Activated T-cell treated with anti-CD3 and anti-CD28 coated beads for 48 hours (primary cell): Measurements from ENCODE around the gene NUP205.

ENCODE experiments used
- DNase-seq: peaks from one replicate; pipeline ENCODE4 v3.0.0-alpha.2; 2020; ENCODE audit warnings: low read depth

The NUP205 gene, protein sequence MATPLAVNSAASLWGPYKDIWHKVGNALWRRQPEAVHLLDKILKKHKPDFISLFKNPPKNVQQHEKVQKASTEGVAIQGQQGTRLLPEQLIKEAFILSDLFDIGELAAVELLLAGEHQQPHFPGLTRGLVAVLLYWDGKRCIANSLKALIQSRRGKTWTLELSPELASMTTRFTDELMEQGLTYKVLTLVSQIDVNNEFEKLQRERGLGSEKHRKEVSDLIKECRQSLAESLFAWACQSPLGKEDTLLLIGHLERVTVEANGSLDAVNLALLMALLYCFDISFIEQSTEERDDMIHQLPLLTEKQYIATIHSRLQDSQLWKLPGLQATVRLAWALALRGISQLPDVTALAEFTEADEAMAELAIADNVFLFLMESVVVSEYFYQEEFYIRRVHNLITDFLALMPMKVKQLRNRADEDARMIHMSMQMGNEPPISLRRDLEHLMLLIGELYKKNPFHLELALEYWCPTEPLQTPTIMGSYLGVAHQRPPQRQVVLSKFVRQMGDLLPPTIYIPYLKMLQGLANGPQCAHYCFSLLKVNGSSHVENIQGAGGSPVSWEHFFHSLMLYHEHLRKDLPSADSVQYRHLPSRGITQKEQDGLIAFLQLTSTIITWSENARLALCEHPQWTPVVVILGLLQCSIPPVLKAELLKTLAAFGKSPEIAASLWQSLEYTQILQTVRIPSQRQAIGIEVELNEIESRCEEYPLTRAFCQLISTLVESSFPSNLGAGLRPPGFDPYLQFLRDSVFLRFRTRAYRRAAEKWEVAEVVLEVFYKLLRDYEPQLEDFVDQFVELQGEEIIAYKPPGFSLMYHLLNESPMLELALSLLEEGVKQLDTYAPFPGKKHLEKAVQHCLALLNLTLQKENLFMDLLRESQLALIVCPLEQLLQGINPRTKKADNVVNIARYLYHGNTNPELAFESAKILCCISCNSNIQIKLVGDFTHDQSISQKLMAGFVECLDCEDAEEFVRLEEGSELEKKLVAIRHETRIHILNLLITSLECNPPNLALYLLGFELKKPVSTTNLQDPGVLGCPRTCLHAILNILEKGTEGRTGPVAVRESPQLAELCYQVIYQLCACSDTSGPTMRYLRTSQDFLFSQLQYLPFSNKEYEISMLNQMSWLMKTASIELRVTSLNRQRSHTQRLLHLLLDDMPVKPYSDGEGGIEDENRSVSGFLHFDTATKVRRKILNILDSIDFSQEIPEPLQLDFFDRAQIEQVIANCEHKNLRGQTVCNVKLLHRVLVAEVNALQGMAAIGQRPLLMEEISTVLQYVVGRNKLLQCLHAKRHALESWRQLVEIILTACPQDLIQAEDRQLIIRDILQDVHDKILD (N-terminal part only)

DNA sequence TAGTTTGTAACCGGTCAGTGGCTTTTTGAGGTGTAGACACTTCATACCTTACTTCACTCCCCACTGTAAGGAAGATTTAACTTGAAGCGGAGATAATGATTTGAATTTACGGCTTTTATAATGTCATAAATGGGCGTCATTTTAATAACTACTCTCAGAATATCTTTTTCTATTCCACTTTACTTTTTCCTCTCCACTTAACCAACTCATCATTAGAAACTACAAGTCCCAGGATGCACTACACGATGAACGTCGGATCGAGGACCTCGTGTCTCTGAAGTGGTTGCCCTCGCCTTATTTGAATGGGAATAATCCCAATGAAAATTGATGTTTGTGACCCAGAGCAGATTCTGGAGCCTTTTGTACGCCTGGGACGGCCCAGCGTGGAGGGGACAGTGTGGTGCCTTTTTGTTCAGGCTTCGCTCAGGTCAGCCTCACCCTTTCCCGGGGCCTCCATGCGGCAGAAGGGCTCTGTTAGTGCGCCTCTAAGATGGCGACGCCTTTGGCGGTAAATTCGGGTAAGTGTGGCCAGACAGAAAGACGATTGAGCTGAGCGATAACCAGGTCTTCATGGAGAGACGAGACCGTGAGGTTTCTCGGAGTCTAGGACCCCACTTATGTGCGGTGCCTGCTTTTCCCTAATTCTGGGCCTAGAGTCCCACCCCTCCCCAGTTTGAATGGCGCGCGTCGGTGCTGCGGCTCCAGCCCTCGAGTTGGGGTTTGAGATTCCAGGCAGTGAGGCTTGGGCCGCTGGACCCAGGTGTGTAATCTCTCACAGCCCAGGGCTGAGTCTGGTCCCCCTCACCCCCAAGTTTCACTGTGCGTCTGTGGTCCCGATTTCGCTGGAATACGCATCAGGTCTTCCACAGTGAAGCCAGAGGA lies at the start of gene NUP205:
Gene NUP205 (plus strand): TSS at position 463 of the 882 bp plus-strand sequence. CDS start 28 bp downstream, at position 491.
- DNase-seq: peak; percentile 64

GRCh38 chr7:135508883-135509588 lies 48.7 kb upstream of the NUP205 start:
- DNase-seq: peak; percentile 15

- DNase-seq: no peak
Measured at GRCh38 chr7:135509589-135509838, 48.2 kb upstream of the NUP205 start.

GRCh38 chr7:135509839-135510591 lies 47.7 kb upstream of the NUP205 start, which contains the start of gene CNOT4:
Gene CNOT4 (minus strand): TSS chr7:135510102. CDS start chr7:135438331, 71,771 bp downstream.
- peak; percentile 98 for DNase-seq

- no peak for DNase-seq
Measured at GRCh38 chr7:135510592-135511183, 47.0 kb upstream of the NUP205 start.

GRCh38 chr7:135512135-135512887 lies 45.4 kb upstream of the NUP205 start:
- DNase-seq: no peak

GRCh38 chr7:135514856-135515255 lies 42.9 kb upstream of the NUP205 start:
- DNase-seq: no peak

- DNase-seq: no peak
Measured at GRCh38 chr7:135517060-135517459, 40.7 kb upstream of the NUP205 start.

DNA sequence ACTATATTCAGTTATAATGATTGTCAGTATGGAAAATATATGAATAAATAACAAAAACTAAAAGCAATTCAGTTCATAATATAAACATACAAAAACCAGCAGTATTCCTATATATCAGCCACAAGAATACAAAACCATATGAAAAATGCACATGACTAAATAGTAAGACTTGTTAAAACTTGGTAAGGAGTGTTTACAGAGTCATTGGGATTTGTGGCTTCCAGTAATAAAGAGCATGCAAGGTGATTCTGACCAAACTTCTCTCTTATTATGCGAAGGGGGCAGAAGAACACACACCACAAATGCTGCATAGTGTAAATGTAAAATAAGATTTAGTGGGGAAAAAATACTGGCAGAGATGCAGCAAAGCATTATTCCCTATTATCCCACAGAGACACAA lies 39.0 kb upstream of the NUP205 start:
- DNase-seq: no peak

- DNase-seq: no peak
Measured at GRCh38 chr7:135519233-135519688, 38.5 kb upstream of the NUP205 start.

GRCh38 chr7:135519871-135520270 lies 37.8 kb upstream of the NUP205 start:
- no peak for DNase-seq

DNA sequence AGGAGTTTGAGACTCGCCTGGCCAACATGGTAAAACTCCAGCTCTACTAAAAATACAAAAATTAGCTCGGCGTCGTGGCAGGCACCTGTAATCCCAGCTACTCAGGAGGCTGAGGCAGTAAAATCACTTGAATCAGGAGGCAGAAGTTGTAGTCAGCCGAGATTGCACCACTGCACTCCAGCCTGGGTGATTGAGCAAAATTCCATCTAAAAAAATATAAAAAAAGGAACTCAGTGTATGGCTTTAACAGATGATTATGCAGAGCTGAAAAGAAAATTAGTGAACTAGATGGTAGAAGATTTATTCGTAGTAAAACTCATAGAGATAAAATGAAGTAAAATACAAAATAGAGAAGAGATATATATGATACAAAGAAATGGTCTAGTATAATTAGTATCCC lies 35.2 kb upstream of the NUP205 start:
- no peak for DNase-seq

DNA sequence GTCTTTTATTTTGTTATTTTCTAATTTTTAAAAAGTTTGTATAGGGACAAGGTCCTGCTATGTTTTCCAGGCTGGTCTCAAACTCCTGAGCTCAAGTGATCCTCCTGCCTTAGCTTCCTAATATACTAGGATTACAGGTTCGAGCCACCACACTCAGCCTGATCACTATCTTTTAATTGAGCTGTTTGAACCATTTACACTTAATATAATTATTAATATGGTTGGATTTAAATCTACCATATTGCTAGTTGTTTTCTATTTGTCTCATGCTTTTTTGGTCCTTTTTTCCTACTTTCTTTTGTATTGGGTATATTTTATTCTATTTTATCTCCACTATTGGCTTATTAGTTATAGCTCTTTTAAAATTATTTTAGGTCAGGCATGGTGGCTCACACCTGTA lies 34.6 kb upstream of the NUP205 start:
- no peak for DNase-seq

DNA sequence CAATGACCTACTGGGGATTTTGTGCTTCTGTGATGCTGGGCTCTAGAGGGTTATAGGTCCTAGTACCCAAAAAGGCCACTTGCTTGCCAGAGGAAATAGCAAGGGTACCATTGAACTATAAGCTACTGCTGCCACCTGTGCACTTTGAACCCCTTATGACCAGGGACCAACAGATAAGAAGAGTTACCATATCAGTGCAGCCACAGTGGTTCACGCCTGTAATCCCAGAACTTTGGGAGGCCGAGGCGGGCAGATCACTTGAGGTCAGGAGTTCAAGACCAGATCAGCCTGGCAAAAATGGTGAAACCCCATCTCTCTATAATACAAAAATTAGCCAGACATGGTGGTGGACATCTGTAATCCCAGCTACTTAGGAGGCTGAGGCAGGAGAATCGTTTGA lies 32.3 kb upstream of the NUP205 start:
- no peak for DNase-seq

DNA sequence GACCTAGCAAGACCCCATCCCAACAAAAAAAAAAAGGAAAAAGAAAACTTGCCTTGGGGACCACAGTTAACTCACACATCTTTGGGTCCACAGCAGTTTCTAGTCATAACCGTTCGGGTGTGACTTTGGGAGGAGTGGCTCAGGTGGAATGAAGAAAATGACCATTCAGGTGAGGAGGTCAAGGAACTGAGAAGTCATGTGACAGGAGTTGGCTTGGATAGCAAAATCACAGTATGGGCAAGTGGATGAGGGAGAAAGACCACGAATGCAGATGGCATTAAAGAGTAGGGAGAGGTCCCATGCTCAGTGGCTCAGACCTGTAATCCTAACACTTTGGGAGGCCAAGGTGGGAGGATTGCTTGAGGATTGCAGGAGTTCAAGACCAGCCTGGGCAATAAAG lies 30.7 kb upstream of the NUP205 start:
- no peak for DNase-seq

GRCh38 chr7:135536150-135536549 lies 21.6 kb upstream of the NUP205 start:
- no peak for DNase-seq

DNA sequence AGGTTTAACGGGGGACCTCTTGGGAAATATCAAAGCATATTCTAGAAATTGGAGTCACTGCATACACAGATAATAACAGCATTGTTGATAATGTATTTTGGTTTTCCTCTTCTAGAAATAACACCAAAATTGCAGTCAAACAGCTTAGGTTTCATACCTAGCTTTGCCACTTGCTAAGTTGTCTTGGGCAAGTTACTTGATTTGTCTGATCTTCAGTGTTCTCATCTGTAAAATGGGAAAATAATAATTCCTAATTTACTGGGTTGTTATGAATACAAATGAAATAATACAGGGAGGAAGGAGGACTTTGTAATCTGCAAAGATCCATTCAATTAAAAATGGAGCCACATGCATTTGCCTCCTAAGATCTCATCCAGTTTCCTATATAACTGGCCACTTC lies 20.3 kb upstream of the NUP205 start:
- DNase-seq: no peak

- no peak for DNase-seq
Measured at GRCh38 chr7:135537905-135538304, 19.8 kb upstream of the NUP205 start.

GRCh38 chr7:135538376-135538775 lies 19.3 kb upstream of the NUP205 start:
- no peak for DNase-seq
